Neuronal stem cell (in vitro differentiated cells): ENCODE results near the gene AGXT2.

ENCODE experiments used
- DNase-seq: peaks from one replicate; pipeline ENCODE4 v3.0.0-alpha.2; 2013; ENCODE audit warnings: low spot score
- H2AFZ ChIP-seq: one replicate; pipeline ENCODE4 v1.6.1; 2013; ENCODE audit warnings: mild to moderate bottlenecking, low read length, inconsistent platforms
- H2AK5ac ChIP-seq: 2 replicates; pipeline ENCODE4 v1.6.1; 2013; ENCODE audit warnings: low read depth, mild to moderate bottlenecking, inconsistent platforms, low read length, moderate library complexity, mixed read lengths
- H2BK120ac ChIP-seq: 2 replicates; pipeline ENCODE4 v1.6.1; 2013; ENCODE audit warnings: low read depth, mild to moderate bottlenecking, inconsistent platforms, low read length, moderate library complexity, mixed read lengths
- H2BK12ac ChIP-seq: one replicate; pipeline ENCODE4 v1.6.1; 2013; ENCODE audit warnings: low read length, inconsistent platforms
- H2BK15ac ChIP-seq: 2 replicates; pipeline ENCODE4 v1.6.1; 2013; ENCODE audit warnings: mild to moderate bottlenecking, low read length, inconsistent platforms, mixed read lengths
- H2BK5ac ChIP-seq: one replicate; pipeline ENCODE4 v1.6.1; 2013; ENCODE audit warnings: inconsistent platforms, mild to moderate bottlenecking, low read length, moderate library complexity
- H3K14ac ChIP-seq: one replicate; pipeline ENCODE4 v1.6.1; 2013; ENCODE audit warnings: low read length, inconsistent platforms
- H3K18ac ChIP-seq: 2 replicates; pipeline ENCODE4 v1.6.1; 2013; ENCODE audit warnings: low read length, inconsistent platforms
- H3K23ac ChIP-seq: 2 replicates; pipeline ENCODE4 v1.6.1; 2013; ENCODE audit warnings: low read depth, mild to moderate bottlenecking, mixed read lengths, low read length, inconsistent platforms; ENCODE audit not compliant: poor library complexity
- H3K27ac ChIP-seq: replicated peaks from 3 replicates; pipeline ENCODE4 v1.5.1; 2013; ENCODE audit warnings: low read length, inconsistent platforms
- H3K27me3 ChIP-seq, 3 experiments: 2 replicates each; pipeline ENCODE4 v1.6.1; 2013; ENCODE audit warnings: low read length in 3 of 3, mild to moderate bottlenecking in 2 of 3, inconsistent platforms in 1 of 3, low read depth in 1 of 3, mixed read lengths in 1 of 3, moderate library complexity in 1 of 3; ENCODE audit not compliant: control insufficient read depth in 3 of 3, insufficient read depth in 3 of 3
- H3K36me3 ChIP-seq, 2 donors: replicated peaks in 1 of 2; 2 replicates each; pipeline ENCODE4 v1.6.1; 2013; ENCODE audit warnings: low read length in 2 of 2; ENCODE audit not compliant: control insufficient read depth in 2 of 2, insufficient read depth in 2 of 2
- H3K4ac ChIP-seq: 2 replicates; pipeline ENCODE4 v1.6.1; 2013; ENCODE audit warnings: inconsistent platforms, mild to moderate bottlenecking, low read length, moderate library complexity
- H3K4me1 ChIP-seq, 2 donors: 1 replicate in 1 of 2; 2 replicates in 1 of 2; pipeline ENCODE4 v1.6.1; 2013; ENCODE audit warnings: low read length in 2 of 2, low read depth in 1 of 2; ENCODE audit not compliant: control insufficient read depth in 2 of 2, insufficient read depth in 1 of 2
- H3K4me2 ChIP-seq: one replicate; pipeline ENCODE4 v1.6.1; 2013; ENCODE audit warnings: mild to moderate bottlenecking, low read length, inconsistent platforms; ENCODE audit not compliant: insufficient read depth, poor library complexity, severe bottlenecking
- H3K4me3 ChIP-seq, 2 donors: 2 replicates each; pipeline ENCODE4 v1.5.1; 2013; ENCODE audit warnings: low read length in 2 of 2, mild to moderate bottlenecking in 2 of 2, inconsistent platforms in 1 of 2, moderate library complexity in 1 of 2
- H3K79me1 ChIP-seq: one replicate; pipeline ENCODE4 v1.6.1; 2013; ENCODE audit warnings: low read depth, mild to moderate bottlenecking, inconsistent platforms, low read length, moderate library complexity
- H3K9ac ChIP-seq: one replicate; pipeline ENCODE4 v1.6.1; 2013; ENCODE audit warnings: mild to moderate bottlenecking, low read depth, low read length, inconsistent platforms; ENCODE audit not compliant: poor library complexity
- H3K9me3 ChIP-seq, 2 donors: replicated peaks in 1 of 2; 2 replicates each; pipeline versions ENCODE3 to v1.6.1; 2013; ENCODE audit warnings: low read length in 2 of 2, mild to moderate bottlenecking in 2 of 2, inconsistent platforms in 1 of 2, low read depth in 1 of 2, mixed read lengths in 1 of 2, moderate library complexity in 1 of 2; ENCODE audit not compliant: control insufficient read depth in 2 of 2, insufficient read depth in 1 of 2
- H4K8ac ChIP-seq: one replicate; pipeline ENCODE4 v1.6.1; 2013; ENCODE audit warnings: low read depth, mild to moderate bottlenecking, inconsistent platforms, low read length, moderate library complexity
- H4K91ac ChIP-seq: one replicate; pipeline ENCODE4 v1.6.1; 2013; ENCODE audit warnings: low read length, low read depth, mild to moderate bottlenecking, inconsistent platforms; ENCODE audit not compliant: poor library complexity
- WGBS, 2 donors: extraction: QIAGEN DNeasy Blood & Tissue Kit; methylation state at CpG; one replicate each; pipeline ENCODE4 v1.1.7; 2013; ENCODE audit warnings: missing lambda C conversion rate in 2 of 2, mixed read lengths in 1 of 2; ENCODE audit not compliant: insufficient read length in 2 of 2, insufficient replicate concordance in 1 of 2; ENCODE audit errors: extremely low coverage in 2 of 2; 5-methylcytosine and 5-hydroxymethylcytosine counted together

AGXT2 gene

GRCh38 chr5:35024911-35025510, 22.7 kb downstream of the AGXT2 start:
- H3K27ac ChIP-seq = no peak overlapping the region
- no peak overlapping the region for H4K8ac ChIP-seq
- no peak overlapping the region for H3K4me3 ChIP-seq
- H2BK5ac ChIP-seq = no peak overlapping the region
- H2AFZ ChIP-seq = no peak overlapping the region
- no peaks in the 10 kb centered on the region for H3K79me1 ChIP-seq
- H3K36me3 ChIP-seq = no peaks in the 10 kb centered on the region
- H2BK15ac ChIP-seq = no peak overlapping the region
- no peak overlapping the region for H3K4me2 ChIP-seq
- peaks cover 0 to 3% (median 0%) of the 10 kb centered on the region in 3 experiments for H3K27me3 ChIP-seq
- DNase-seq = no peak
- H3K9ac ChIP-seq = no peak overlapping the region
- no peak overlapping the region for H3K23ac ChIP-seq
- no peak overlapping the region for H2BK12ac ChIP-seq
- no peak overlapping the region for H3K4ac ChIP-seq
- H2BK120ac ChIP-seq = no peak overlapping the region
- no peak overlapping the region for H2AK5ac ChIP-seq
- no peak overlapping the region for H3K18ac ChIP-seq
- WGBS, 2 donors = no CpG with 5 or more reads among the region's 10 CpGs
- H3K9me3 ChIP-seq = no peaks in the 10 kb centered on the region
- no peak overlapping the region for H4K91ac ChIP-seq
- peaks cover 0 to 2% of the 10 kb centered on the region in 2 donors for H3K4me1 ChIP-seq
- H3K14ac ChIP-seq = no peak overlapping the region

GRCh38 chr5:35023391-35024178, 24.2 kb downstream of the AGXT2 start:
- H3K4me3 ChIP-seq = no peak overlapping the region
- H3K18ac ChIP-seq = no peak overlapping the region
- no peaks in the 10 kb centered on the region for H3K36me3 ChIP-seq
- H3K27me3 ChIP-seq = peaks cover 0 to 3% (median 0%) of the 10 kb centered on the region in 3 experiments
- H2BK15ac ChIP-seq = no peak overlapping the region
- H3K27ac ChIP-seq = no peak overlapping the region
- H2BK5ac ChIP-seq = no peak overlapping the region
- H3K4me2 ChIP-seq = peak overlapping the region; percentile 14
- no peak overlapping the region for H2BK12ac ChIP-seq
- no peaks in the 10 kb centered on the region for H3K79me1 ChIP-seq
- no peak overlapping the region for H2BK120ac ChIP-seq
- no peak overlapping the region for H4K91ac ChIP-seq
- no peak overlapping the region for H4K8ac ChIP-seq
- H3K9ac ChIP-seq = no peak overlapping the region
- H3K23ac ChIP-seq = no peak overlapping the region
- H3K4me1 ChIP-seq = peaks cover 0 to 2% of the 10 kb centered on the region in 2 donors
- H2AFZ ChIP-seq = no peak overlapping the region
- DNase-seq = no peak
- no peak overlapping the region for H3K4ac ChIP-seq
- no peak overlapping the region for H2AK5ac ChIP-seq
- WGBS, 2 donors = no CpG with 5 or more reads among the region's 7 CpGs
- no peak overlapping the region for H3K14ac ChIP-seq
- no peaks in the 10 kb centered on the region for H3K9me3 ChIP-seq

GRCh38 chr5:35016174-35017051, 31.3 kb downstream of the AGXT2 start:
- H4K8ac ChIP-seq = no peak overlapping the region
- WGBS, 2 donors = no CpG with 5 or more reads among the region's 4 CpGs
- no peak overlapping the region for H3K4me3 ChIP-seq
- no peak overlapping the region for H2BK15ac ChIP-seq
- no peak overlapping the region for H3K23ac ChIP-seq
- DNase-seq = no peak
- H3K9me3 ChIP-seq = no peaks in the 10 kb centered on the region
- H3K4me1 ChIP-seq = no peaks in the 10 kb centered on the region
- no peak overlapping the region for H2BK120ac ChIP-seq
- no peaks in the 10 kb centered on the region for H3K27me3 ChIP-seq
- H2BK12ac ChIP-seq = no peak overlapping the region
- no peak overlapping the region for H3K4ac ChIP-seq
- no peak overlapping the region for H2BK5ac ChIP-seq
- no peak overlapping the region for H3K14ac ChIP-seq
- no peak overlapping the region for H3K4me2 ChIP-seq
- H2AK5ac ChIP-seq = no peak overlapping the region
- no peak overlapping the region for H3K27ac ChIP-seq
- H2AFZ ChIP-seq = no peak overlapping the region
- H3K79me1 ChIP-seq = no peaks in the 10 kb centered on the region
- no peak overlapping the region for H4K91ac ChIP-seq
- no peak overlapping the region for H3K18ac ChIP-seq
- H3K9ac ChIP-seq = no peak overlapping the region
- H3K36me3 ChIP-seq = no peaks in the 10 kb centered on the region

- Histone ChIP-seq H4K91ac (no peak overlapping the region), H3K9me3 (no peaks in the 10 kb centered on the region), H2BK120ac (no peak overlapping the region), H3K79me1 (no peaks in the 10 kb centered on the region), H4K8ac (no peak overlapping the region), H3K27ac (no peak overlapping the region), H3K23ac (no peak overlapping the region), H3K14ac (no peak overlapping the region), H3K27me3 (no peaks in the 10 kb centered on the region), H2AFZ (no peak overlapping the region), H3K9ac (no peak overlapping the region), H3K4me2 (no peak overlapping the region), H2AK5ac (no peak overlapping the region), H2BK5ac (no peak overlapping the region), H3K36me3 (no peaks in the 10 kb centered on the region), H2BK12ac (no peak overlapping the region), H3K18ac (no peak overlapping the region), H3K4ac (no peak overlapping the region), H3K4me1 (no peaks in the 10 kb centered on the region), H3K4me3 (no peak overlapping the region), H2BK15ac (no peak overlapping the region)
- no peak for DNase-seq
- WGBS, 2 donors = no CpG with 5 or more reads among the region's 4 CpGs
These were observed 32.7 kb downstream of the AGXT2 start for GRCh38 chr5:35015063-35015462.
